MM.1S (cell line): Measurements from ENCODE around the gene MANBA.

Source experiments
- EZH2 ChIP-seq: fragments of 300-600 bp; sonication (generic); optimal IDR thresholded peaks from 2 replicates; pipeline ENCODE3; 2017; ENCODE audit warnings: low read depth, mild to moderate bottlenecking, antibody characterized with exemption, low read length, mixed read lengths
- EZH2phosphoT487 ChIP-seq: fragments of 300-600 bp; sonication (generic); IDR thresholded peaks from 2 replicates; pipeline ENCODE4 v1.6.1; 2018; ENCODE audit warnings: antibody characterized with exemption, low read length
- TF ChIP-seq, protein P1 (sequence below): fragments of 300-600 bp; sonication (generic); IDR thresholded peaks from 2 replicates; pipeline ENCODE4 v1.5.1; 2016; ENCODE audit warnings: antibody characterized with exemption, low read length, mixed read lengths

DNA sequence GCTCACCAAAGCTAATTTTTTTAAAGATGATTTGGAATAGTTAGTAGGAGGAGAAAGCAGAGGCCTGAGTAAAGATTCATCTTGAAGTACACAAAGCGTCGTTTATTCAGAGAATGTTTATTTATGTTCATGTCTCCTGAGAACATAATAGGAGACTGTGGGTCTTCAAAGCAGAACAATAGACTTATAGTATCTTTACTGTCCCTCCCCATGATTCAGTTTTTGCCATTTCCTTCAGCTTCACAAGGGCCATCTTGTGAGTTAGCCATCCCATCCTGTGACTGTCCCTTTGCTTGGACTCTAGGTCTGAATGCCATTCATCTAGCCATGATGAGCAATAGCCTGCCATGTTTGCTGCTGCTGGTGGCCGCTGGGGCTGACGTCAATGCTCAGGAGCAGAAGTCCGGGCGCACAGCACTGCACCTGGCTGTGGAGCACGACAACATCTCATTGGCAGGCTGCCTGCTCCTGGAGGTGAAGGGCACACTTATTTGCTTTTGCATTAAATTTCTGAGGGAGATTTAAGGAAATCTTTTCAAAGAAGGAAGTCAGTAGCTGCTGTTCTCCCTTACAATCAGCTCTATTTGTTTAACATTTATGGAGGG, 153.8 kb downstream of the MANBA start:
- TF ChIP-seq EZH2phosphoT487 (no peak), EZH2 (no peak)
- TF ChIP-seq, protein P1, sequence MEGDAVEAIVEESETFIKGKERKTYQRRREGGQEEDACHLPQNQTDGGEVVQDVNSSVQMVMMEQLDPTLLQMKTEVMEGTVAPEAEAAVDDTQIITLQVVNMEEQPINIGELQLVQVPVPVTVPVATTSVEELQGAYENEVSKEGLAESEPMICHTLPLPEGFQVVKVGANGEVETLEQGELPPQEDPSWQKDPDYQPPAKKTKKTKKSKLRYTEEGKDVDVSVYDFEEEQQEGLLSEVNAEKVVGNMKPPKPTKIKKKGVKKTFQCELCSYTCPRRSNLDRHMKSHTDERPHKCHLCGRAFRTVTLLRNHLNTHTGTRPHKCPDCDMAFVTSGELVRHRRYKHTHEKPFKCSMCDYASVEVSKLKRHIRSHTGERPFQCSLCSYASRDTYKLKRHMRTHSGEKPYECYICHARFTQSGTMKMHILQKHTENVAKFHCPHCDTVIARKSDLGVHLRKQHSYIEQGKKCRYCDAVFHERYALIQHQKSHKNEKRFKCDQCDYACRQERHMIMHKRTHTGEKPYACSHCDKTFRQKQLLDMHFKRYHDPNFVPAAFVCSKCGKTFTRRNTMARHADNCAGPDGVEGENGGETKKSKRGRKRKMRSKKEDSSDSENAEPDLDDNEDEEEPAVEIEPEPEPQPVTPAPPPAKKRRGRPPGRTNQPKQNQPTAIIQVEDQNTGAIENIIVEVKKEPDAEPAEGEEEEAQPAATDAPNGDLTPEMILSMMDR = no peak
